OCI-M2 (cell line): ENCODE results near the gene ROBO3.

ENCODE experiments used
- DNase-seq: peaks from one replicate; lab custom pipeline; 2025; ENCODE audit not compliant: unreplicated experiment; lab: John Stamatoyannopoulos, UW

ROBO3 gene

GRCh38 chr11:124891373-124891861, 26.2 kb downstream of the ROBO3 start:
- DNase-seq = no peak

- no peak for DNase-seq
These were observed 26.9 kb downstream of the ROBO3 start for GRCh38 chr11:124892146-124892545.

DNA sequence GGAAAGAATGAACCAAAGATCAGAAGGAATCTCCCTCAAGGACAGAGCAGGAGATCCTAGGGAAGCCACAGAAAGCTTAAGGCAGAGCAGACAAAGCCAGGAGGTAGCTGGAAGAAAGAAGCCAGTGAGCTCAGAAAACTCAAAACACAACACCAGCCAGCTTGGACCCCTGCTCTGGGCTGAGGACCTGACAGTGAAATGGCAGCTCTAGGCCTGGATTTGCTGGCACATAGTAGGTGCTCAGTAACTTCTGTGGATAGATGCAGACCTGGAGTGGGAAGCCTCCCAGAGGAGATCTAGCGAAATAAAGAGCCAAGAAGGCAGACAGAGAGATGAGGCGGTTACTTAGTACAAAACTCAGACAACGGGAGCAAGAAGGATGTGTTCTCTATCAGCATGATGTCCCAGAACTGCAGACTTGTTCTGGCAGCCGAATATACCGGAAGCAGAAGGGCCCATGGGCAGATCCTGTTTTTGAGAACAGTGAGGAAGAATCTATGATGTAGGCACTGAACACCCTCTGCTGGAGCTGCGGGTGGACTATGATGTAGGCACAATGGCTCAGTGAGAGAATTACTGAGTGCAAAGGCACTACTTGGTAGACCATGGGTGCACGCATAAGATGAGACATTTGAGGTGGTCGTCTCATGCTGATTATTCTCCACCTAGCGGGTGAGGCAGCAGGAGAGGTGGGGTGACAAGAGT, 27.7 kb downstream of the ROBO3 start:
- DNase-seq = no peak

DNA sequence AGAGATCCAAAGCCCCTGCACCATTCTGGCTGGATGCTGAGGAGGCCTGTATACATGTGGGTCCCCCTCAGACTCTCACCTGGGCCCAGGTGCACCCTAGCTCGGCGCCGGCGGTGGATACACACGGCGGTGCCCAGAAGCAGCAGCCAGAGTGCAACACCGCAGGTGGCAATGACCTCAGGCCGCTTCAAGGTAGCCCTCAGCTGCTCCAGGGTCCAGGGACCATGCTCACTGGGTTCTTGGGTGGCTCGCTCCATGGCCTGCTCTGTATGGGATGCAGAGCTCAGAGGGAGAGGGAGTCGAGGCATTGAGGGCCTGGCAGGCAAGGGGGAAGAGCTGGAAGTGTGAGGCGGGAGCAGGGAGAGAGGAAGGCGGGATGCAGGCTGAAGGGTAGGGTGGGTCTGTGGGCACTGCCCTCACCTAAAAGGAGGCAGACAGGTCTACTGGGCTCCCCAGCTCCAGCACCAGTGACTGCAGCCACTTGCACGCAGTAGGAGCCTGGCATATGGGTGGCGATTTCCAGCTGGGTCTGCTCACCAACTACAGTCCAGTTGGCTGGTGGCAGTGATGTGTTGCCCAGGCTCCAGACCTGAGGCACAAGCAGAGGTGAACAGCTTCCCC, 28.7 kb downstream of the ROBO3 start:
- DNase-seq = no peak

DNA sequence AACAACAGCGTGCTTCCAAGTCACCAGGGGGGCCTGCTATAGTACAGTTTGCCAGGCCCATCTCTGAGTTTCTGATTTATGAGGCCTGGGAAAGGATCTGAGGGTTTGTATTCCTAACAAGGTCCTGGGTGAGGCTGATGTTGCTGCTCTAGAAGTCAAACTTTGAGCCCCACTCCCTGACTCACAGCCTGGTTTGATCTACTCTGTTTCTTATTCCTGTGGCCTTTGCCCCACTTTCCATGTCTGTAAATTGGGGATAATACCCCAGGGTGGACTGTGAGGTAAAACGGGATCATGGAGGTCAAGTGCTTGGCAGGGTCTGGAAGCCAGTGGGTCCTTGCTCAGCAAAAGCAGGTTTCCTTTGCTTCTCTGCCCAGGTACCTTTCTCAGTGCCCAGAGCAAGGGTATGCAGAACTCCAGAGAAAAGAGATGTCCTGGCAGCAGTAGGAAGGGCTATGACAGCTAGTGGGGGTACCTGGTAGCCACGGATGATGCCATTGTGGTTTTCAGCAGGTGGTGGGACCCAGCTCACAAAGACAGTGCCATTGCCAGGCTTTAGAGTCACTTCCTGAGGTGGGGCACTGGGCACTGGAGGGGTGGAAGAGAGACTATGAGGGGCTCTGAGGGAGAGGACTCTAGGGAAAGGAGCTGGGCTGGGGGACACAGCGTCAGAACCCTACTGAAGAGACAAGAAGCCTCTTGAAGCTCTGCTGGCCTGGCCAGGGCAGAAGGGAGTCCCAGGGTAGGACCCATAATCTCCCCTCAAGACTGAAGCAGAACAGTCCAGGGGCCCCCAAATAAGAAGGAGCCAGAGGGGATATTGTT, 29.6 kb downstream of the ROBO3 start:
- DNase-seq = no peak

GRCh38 chr11:124895471-124895971, 30.3 kb downstream of the ROBO3 start:
- DNase-seq = no peak

DNA sequence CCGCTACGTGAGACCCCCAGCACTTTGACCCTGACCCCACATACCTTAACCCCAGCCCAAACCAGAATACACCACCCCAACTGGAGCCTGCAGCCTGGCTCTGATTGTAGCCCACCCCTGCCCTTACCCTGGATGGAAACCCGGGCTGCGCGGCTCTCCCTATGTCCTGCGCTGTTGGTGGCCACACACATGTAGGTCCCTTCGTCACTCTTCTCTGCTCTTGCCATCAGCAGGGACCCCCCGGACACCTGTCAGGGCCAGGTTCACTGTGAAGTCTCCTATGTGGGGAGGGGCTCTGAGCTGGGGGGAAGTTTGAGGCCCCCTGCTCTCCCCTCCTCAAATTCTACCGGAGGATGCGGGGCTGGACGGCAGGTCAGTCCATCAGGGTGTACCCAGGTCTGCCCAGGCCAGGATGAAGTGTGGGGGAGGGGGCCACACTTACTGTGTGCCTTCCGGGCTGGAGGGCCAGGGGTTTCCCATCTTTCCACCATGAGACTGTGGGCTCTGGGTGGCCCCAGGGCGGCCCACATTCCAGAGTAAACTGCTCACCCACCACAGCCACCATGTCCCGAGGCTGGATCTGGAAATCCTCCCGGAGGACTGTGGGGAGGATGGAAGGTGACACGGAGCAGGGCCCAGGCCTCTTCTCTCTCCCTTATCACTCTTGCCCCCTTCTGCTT, 31.0 kb downstream of the ROBO3 start:
- no peak for DNase-seq

DNA sequence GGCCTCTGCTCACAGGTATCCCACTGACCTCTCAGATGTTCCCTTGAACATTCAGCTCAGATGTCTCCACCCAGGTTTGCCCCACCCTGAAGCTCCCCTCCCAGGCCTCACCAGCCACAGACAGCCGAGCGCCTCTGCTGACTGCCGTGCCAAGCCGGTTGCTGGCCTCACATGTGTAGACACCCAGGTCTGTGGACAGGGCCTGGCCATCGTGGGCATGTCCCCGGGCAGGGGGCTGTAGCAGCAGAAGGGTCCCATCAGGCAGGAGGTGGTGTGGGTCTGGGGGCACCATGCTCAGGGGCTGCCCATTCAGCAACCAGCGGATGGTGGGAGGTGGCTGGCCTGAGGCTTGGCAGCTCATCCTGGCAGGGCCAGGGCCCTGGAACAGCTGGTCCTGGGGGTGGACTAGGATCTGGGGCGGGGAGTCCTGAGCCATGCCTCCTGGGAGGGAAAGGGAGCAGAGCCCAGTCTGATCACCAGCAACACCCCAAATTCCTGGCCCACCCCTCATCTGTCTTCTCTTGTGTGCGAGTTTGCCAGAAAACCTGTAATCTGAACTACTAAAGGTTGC, 31.7 kb downstream of the ROBO3 start:
- no peak for DNase-seq

- no peak for DNase-seq
These were observed 32.5 kb downstream of the ROBO3 start, which contains the start of gene ROBO4 for GRCh38 chr11:124897674-124898262. ROBO4 (minus strand) TSS chr11:124897865; CDS start chr11:124897795, 70 bp downstream.

- DNase-seq = no peak
These were observed 33.0 kb downstream of the ROBO3 start for GRCh38 chr11:124898263-124898680.

DNA sequence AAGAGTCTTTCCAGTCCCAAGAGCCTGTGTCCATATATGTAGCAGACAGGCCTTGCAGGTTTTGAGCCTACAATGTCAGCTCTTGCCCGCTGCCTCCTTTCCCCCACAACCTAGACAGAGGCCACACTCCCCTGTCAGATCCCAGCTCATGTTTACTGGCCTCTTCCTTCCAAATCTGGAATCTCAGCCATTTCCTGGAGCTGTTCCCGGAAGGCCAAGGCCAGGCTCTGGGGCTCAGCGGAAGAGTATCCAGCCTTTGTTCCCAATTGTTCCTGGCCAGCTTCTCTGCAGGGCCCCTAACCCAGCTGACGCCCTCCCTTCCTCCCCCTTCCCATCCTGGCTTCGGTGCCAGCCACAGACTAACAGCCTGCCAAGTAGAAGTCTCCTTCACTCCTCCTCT, 33.5 kb downstream of the ROBO3 start:
- DNase-seq = no peak

- no peak for DNase-seq
These were observed 34.3 kb downstream of the ROBO3 start for GRCh38 chr11:124899383-124900145.

- no peak for DNase-seq
These were observed 35.2 kb downstream of the ROBO3 start for GRCh38 chr11:124900464-124900863.

DNA sequence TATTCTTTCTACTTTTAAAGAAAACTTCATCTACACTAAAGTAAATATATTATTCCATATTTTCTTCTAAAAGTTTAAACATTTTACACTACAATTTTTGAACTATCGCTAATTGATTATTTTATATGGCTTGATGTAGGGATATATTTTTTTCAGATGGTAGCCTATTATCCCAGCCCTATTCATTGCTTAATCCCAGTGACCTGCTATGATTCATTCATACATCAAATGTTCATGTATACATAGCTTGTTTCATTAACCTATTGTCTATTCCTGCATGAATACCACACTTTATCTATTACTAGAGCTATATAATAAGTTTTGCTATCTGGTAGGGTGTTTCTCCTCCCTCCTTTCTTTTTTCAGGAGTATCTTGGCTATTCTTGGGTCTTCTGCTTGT, 37.4 kb downstream of the ROBO3 start:
- DNase-seq = no peak

DNA sequence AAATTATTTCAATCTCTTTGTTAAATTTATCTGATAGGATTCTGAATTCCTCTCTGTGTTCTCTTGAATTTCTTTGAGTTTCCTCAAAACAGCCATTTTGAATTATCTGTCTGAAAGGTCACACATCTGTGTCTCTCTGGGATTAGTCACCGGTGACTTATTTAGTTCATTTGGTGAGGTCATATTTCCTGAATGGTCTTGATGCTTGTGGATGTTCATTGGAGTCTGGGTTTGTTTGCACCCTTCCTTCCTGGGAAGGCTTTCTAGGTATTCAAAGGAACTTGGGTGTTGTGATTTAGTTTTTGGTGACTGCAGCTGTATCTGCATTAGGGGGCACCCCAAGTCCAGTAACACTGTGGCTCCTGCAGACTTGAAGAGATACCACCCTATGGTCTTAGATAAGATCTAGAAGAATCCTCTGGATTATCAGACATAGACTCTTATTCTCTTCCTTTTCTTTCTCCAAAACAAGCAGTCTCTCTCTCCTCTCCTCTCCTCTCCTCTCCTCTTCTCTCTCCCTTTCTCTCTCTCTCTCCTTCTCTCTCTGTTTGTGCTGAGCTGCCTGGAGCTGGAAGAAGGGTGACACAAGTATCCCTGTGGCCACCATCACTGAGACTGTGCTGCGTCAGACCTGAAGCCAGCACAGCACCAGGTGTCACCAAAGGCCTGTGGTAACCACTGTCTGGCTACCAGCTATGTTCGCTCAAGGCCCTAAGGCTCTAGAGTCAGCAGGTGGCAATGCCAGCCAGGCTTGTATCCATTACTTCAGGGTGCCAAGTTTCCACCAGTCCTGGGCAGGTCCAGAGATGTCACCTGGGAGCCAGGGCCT, 50.5 kb downstream of the ROBO3 start:
- no peak for DNase-seq

DNA sequence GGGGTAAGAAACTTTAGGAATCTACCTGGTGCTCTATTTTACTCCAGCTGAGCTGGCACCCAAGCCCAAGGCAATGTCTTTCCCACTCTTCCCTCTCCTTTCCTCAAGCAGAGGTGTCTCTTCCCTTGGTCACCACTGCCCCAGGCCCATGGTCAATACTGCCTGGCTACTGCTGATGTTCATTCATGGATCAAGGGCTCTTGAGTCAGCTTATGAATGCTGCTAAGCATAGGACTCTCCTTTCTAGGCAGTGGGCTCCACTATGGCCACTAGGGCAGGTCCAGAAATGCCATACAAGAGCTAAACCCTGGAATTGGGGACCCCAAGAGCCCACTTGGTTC, 51.1 kb downstream of the ROBO3 start:
- no peak for DNase-seq

DNA sequence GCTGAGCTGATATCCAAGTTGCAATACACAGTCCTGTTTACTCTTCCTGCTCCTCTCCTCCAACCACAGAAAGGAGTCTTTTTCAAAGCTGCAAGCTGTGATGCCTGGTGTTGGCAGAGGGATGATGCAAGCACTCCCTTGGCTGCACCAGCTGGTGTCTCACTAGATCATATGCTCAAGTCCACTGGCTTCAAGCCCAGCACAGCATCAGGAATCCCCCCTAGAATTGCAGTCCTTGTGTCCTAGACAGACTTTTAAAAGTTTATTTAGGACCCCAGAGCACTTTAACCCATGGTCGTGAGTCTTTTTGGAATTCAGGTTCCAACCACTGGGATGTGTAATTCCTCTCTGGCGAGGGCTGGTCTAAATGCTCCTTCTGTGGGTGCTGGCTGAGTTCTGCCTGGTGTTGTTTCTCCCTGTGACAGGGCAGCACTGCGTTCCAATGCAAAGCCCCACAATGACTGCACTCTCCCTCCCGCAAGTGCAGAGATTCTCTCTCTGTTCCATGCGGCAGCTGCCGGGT, 51.9 kb downstream of the ROBO3 start:
- DNase-seq = no peak

DNA sequence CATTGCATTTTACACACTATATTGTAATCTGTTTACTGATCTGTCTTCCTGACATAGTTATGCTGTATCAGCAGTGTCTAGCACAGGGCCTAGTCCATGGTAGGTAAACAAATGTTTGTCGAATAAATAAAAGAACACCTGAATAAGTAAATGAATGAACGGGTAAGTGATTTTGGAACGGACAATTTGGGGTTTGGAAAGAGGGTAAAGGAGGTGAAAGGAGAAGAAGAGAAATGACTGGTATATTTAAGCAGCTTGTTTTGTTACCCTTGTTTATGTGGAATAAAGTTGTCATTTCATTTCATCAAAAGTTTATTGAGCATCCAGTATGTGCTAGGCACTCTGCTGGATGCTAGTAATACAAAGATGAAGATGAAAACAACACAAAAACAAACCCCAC, 53.7 kb downstream of the ROBO3 start, which contains the start of gene HEPN1:
HEPN1 (plus strand) TSS at position 301 of the 400 bp plus-strand sequence.
- no peak for DNase-seq
